Nucleus accumbens (tissue), 56 donors: Measurements from ENCODE around the gene MLPH.
A peak's percentile ranks its signal among the peaks of the same experiment; 100 is the strongest.

Experiments used
- DNase-seq, 56 donors: peaks; one replicate each; lab custom pipeline; 2025; lab: John Stamatoyannopoulos, UW

Gene MLPH

DNA sequence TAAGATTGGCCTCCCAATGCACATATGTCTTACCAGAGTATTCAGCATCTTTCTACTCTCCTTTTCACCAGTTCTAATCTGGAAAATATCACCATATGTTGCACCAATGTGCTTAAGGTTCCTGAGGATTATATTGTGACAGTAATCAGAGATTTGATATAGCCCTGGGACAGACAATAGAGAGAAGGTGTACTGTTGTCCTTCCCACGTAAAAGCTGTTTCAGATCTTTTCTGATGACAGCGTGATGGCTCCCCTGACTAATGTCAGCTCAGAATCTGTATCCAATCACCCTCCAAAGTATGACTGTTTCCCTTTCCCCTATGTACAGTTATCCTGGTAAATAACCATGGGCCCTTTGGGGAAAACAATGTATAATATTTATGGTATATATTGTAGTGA, 9.0 kb upstream of the MLPH start:
- DNase-seq: no peak

- DNase-seq: no peak
Measured at GRCh38 chr2:237478979-237479378, 8.1 kb upstream of the MLPH start.

DNA sequence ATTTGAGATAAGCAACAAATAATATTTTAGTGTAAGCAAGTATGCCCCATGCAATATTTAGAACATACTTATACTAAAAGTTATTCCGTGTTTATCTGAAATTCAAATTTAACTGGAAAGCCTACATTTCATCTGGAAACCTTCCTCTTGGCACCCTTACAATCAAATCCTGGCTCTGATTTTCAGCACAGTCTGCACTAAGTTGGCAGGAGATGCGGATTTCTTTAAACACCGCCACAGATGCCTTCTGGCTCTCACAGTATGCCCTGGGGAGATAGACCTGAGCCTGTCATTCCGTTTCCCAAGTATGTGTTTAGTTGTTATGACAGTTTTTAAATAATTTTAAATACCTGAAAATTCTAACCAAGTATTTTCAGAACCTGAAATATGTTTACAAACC, 7.3 kb upstream of the MLPH start:
- peak in 1 of 56 donors; percentile 13 for DNase-seq

DNA sequence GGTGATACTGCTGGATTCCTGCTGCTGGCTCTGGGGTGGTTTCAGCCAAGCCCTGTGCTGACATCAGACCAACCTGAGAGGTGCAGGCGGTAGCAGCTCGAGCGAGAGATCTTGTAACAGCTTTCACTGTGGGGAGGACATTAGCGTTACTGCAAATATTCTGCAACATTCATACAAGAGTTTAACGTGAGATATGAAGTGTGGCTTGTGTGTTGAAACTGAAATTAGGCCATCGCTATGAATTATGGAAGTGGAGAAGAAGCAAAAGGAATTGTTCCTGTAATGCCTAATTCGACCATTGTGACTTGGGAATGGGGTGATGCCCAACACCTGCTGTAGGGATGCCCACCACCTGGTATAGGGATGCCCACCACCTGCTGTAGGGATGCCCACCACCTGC, 6.5 kb upstream of the MLPH start:
- no peak for DNase-seq

DNA sequence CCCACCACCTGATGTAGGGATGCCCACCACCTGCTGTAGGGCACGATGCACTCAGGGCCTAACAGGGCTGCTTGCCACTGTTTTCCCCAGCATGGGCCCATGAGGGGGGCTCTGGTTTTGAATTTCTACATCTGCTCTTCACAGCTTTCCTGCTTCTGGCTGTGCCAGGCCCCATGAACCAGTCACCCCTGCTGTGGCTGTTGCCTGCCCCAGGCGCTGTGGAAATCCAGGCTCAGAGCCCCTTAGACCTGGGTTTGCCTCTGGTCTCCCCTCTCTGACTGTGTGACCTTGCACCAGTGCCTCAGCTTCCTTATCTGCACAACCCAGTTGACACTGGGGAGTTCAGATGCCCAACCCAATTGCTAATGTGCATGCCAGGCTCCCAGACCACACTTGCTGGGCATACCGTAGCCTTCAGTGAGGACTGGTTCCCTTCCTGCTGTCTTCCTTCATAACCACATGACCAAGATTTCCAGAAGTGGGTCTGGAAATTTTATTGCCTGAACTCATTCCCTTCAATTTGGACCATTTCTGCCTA, 6.0 kb upstream of the MLPH start:
- DNase-seq: no peak

GRCh38 chr2:237482485-237482884, 4.6 kb upstream of the MLPH start:
- DNase-seq: peak in 25 of 56 donors; percentile 3 to 69 (median 26)

DNA sequence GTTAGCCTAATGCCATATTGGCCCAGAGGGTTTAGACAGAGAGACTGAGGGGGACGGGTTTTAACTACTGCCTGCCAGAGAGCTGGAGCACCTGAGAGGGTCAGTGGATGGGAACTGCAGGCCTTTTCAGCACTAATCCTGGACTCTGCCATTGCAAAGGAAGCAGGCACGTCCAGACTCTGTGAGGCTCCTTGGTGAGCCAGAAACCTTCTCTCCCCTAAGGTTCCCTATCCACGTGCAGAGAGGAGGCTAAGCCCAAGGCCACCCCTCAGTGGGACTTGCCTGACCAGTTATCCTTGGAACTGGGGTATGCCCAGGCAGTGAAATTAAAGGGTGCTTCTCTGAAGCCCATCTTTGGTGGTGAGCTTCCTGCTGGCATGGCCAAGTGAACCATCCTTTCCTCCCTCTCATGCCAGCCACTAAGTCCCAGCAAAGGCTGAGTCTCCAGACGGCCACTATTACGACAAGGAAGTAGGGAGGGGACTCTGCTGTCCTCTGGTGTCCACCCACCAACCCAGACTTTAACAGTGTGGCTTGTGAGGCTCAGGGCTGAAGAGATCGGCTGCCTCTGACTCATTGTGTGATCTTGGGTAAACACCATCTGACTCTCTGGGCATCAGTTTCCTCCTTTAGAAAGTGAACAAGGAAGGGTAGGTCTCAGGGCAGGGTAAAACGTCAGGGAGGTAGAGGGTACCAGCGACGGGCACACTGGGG, 3.9 kb upstream of the MLPH start:
- peak in 1 of 56 donors; percentile 19 for DNase-seq

GRCh38 chr2:237485304-237485703, 1.7 kb upstream of the MLPH start:
- DNase-seq: no peak

- no peak for DNase-seq
Measured at GRCh38 chr2:237485844-237486243, 1.2 kb upstream of the MLPH start.

DNA sequence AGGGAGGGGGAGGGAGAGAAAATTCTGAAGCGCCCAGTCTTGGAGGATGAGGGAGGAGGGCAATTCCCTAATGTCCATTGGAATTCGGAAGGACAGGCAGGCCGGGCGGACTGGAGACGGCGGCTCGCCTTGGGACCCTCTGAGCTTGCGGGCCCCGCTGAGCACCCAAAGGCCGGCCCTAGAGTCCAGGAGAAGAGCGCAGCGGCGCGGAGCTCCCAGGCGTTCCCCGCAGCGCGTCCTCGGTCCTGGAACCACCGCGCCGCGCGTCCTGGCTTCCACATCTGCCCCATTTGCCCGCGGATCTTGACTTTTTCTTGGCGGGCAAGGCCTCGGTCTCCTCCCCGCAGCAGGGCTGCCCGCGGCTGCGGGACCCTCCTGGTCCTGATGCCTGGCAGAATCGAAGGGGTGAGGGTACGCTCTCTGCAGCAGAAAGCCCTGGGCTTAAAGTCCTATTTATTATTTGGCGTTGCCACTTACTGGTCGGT, 675 bp upstream of the MLPH start:
- DNase-seq: no peak

DNA sequence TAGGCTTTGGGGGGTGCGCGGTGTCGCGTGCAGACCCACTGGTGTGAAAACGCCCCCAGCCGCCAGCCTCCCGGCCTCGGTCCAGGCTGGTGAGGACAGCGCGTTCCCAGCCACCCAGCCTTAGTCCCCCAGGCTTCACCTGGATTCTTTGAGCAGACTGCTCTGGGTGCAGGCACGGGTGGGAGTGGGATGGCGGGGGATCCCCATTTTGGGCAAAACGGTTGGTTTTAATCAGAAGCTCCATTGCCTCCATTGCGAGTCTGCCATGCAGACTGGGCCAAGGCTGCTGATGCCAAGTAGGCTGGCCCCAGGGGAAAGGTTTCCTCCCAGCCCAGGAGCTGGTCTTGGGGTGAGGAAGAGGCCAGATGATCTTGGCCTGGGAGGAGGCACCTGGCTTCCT, 445 bp downstream of the MLPH start:
- DNase-seq: no peak

GRCh38 chr2:237488295-237488694, 1.2 kb downstream of the MLPH start:
- DNase-seq: no peak

GRCh38 chr2:237488901-237489860, 2.1 kb downstream of the MLPH start:
- DNase-seq: no peak

DNA sequence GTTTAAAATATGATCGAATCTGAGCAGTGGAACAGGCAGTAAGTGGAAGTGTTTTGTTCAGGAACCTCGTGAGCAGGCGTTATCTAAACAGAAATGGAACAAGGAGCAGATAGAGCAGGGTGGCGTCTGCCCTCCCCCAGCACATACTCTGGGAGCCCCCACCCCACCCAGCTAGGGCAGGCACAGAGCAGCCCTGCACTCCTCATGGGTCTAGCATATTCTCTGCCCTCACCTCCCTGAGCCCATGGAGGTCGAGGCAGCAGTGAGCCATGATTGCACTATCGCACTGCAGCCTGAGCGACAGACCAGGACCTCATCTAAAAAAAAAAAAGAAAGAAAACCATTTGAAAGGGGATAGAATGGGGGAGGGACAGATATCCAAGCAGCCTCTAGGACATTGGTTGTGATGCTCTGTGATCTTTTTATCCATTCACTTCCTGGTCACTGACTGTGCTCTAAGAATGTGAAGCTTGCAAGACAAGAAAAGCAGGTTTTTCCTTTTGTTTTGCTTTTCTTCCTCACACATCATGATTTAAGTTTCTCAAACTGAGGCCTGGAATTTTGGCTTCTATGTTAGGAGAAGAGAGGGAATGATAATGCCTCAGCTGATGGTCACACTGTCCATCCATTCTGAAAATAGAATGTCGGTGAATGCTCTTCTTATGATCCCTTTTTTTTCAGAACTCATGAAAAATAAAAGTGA, 3.1 kb downstream of the MLPH start:
- DNase-seq: no peak

DNA sequence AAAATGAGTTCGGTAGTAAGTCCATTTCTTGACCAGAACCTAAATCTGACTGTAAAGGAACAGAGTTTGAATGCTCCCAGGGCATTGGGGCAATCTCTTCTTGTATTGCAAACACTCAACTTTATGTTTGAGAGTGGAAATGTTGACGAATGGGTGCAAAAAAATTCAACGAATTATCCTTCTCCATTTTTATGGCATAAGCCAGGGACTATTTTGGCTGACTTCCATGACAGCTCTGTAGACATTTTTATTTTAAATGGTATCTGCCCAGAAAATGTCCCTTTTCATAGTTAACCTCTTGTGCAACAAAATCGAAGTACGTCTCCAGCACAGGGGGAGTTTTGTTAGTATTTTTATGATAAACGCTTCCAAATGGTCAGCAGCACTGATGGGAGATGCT, 3.7 kb downstream of the MLPH start:
- no peak for DNase-seq

- DNase-seq: no peak
Measured at GRCh38 chr2:237491515-237492118, 4.6 kb downstream of the MLPH start.

DNA sequence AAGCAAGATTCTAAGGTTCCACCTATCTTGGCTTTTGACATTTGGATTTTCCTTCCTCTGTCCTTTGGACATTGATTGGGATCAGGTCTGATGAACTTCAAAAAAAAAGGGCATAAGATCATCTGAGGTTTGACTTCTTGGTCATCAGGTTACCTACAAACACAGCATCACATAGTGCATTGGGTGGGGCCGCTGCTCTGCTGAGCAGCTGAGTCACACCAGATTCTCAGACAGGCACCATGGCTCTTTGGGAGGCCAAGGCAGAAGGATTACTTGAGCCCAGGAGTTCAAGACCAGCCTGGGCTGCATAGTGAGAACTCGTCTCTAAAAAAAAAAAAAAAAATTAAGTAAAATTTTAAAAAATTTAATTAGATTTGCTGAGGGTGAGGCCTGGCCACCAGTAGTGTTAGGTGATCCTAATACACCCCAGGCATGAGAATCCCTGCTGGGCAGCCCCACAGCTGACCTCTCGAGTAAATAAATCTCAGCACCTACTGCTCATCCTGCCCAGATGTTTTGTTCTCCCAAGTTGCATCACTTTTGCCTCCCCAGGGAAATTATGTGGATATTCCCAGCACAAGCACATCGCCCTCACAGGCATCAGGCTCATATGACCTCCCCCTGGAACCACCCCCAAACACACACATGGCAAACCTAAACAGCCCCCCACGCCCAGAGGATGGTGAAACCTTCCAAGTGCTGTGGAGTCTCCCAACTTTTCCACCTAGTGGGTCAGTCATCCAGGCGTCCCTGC, 5.3 kb downstream of the MLPH start:
- no peak for DNase-seq

DNA sequence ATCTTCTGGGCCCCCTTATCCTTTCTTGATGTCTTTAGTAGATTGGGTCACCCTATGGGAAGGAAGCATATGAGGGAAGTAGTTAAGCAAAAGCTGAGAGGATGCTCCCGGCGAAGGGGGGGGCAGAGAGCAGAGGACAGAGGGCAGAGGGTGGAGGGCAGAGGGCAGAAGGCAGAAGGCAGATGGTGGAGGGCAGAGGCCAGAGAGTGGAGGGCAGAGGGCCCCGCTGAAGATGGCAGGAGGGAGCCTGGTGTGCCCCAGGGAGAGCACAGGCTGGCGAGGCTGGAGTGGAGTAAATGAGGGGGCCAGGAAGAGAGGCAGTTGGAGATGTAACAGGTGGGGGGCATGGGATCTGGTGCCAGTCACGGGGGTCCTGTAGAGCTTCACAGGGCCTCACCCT, 7.0 kb downstream of the MLPH start:
- DNase-seq: no peak

GRCh38 chr2:237495521-237496117, 8.6 kb downstream of the MLPH start:
- no peak for DNase-seq
